LoVo (cell line): Measurements from ENCODE around the gene HRG.

ENCODE experiments used
- DNase-seq: peaks from one replicate; pipeline ENCODE4 v3.0.0-alpha.2; 2016; ENCODE audit warnings: low spot score

HRG gene

DNA sequence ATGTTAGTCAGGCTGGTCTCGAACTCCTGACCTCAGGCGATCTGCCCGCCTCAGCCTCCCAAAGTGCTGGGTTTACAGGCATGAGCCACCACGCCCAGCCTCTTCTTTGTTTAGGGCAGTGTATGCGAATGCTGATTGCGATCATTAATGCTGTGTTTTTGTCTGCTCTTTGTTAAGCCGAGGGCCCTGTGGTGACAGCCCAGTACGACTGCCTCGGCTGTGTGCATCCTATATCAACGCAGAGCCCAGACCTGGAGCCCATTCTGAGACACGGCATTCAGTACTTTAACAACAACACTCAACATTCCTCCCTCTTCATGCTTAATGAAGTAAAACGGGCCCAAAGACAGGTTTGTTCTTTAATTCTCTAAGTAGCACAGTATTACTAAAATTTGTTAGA lies 59.1 kb downstream of the HRG start:
- no peak for DNase-seq
